H1 (cell line): ENCODE data around the gene ZBTB42. TPM values are rescaled to one million over a fixed set of nuclear protein-coding genes. Genes with fewer than 3 reads are reported as not detected.

Experiments
- CTCF ChIA-PET: fragments of 300-600 bp; sonication (Branson Sonifier 250); formaldehyde crosslinking; loops from one replicate; lab custom pipeline; 2021; ENCODE audit not compliant: partially characterized antibody; lab: Charles Lee
- POLR2A ChIA-PET: fragments of 300-600 bp; sonication (Branson Sonifier 250); formaldehyde crosslinking; loops from one replicate; lab custom pipeline; 2021; ENCODE audit warnings: inconsistent platforms; ENCODE audit not compliant: partially characterized antibody; lab: Charles Lee
- DNase-seq, 2 experiments: peaks; one replicate each; pipeline versions ENCODE4 v3.0.0 to v3.0.0-alpha.2; 2010 to 2022; ENCODE audit warnings: low spot score in 2 of 2, low read depth in 1 of 2, mixed read lengths in 1 of 2
- FAIRE-seq: peaks from 2 replicates; lab custom pipeline; 2011; peaks lifted over from hg19 to GRCh38; lab: Jason Lieb, UNC
- H2AFZ ChIP-seq: 2 replicates; pipeline ENCODE4 v1.8.1; 2012; ENCODE audit warnings: low read length, inconsistent platforms
- H2AK5ac ChIP-seq: 2 replicates; pipeline ENCODE4 v1.6.1; 2013; ENCODE audit warnings: low read depth, low read length
- H2BK120ac ChIP-seq: replicated peaks from 2 replicates; pipeline ENCODE3; 2013; ENCODE audit warnings: low read depth, low read length, inconsistent platforms
- H2BK12ac ChIP-seq: 2 replicates; pipeline ENCODE4 v1.6.1; 2013; ENCODE audit warnings: low read depth, low read length
- H2BK15ac ChIP-seq: 2 replicates; pipeline ENCODE4 v1.6.1; 2013; ENCODE audit warnings: low read length
- H2BK20ac ChIP-seq: 2 replicates; pipeline ENCODE4 v1.6.1; 2013; ENCODE audit warnings: low read length
- H2BK5ac ChIP-seq: 2 replicates; pipeline ENCODE4 v1.6.1; 2013; ENCODE audit warnings: low read depth, low read length
- H3K14ac ChIP-seq: 2 replicates; pipeline ENCODE4 v1.6.1; 2013; ENCODE audit warnings: inconsistent platforms; ENCODE audit not compliant: insufficient read length
- H3K18ac ChIP-seq: 2 replicates; pipeline ENCODE4 v1.6.1; 2013; ENCODE audit warnings: low read length; ENCODE audit errors: extremely low read depth
- H3K23ac ChIP-seq: 2 replicates; pipeline ENCODE4 v1.6.1; 2013; ENCODE audit warnings: inconsistent platforms; ENCODE audit not compliant: insufficient read length
- H3K23me2 ChIP-seq: 2 replicates; pipeline ENCODE4 v1.6.1; 2013; ENCODE audit warnings: low read depth, low read length
- H3K27ac ChIP-seq: 2 replicates; pipeline ENCODE4 v1.6.1; 2011; ENCODE audit warnings: low read depth, low read length, inconsistent platforms
- H3K27me3 ChIP-seq, 4 experiments: replicated peaks in 1 of 4; 1 replicate in 1 of 4; 2 replicates in 3 of 4; pipeline versions ENCODE4 v1.6.1 to v1.8.1; 2011 to 2013; ENCODE audit warnings: low read length in 3 of 4, mild to moderate bottlenecking in 3 of 4, inconsistent platforms in 2 of 4, mixed read lengths in 2 of 4, moderate library complexity in 1 of 4; ENCODE audit not compliant: control insufficient read depth in 3 of 4, insufficient read depth in 3 of 4; ENCODE audit errors: extremely low read depth in 1 of 4
- H3K36me3 ChIP-seq, 4 experiments: 2 replicates each; pipeline versions ENCODE4 v1.6.1 to v1.8.1; 2011 to 2013; ENCODE audit warnings: mild to moderate bottlenecking in 4 of 4, low read length in 3 of 4, moderate library complexity in 2 of 4, control low read depth in 1 of 4, inconsistent platforms in 1 of 4; ENCODE audit not compliant: insufficient read depth in 4 of 4, control insufficient read depth in 2 of 4
- H3K4ac ChIP-seq: replicated peaks from 2 replicates; pipeline ENCODE3; 2013; ENCODE audit warnings: low read length, low read depth, mixed read lengths, inconsistent platforms; ENCODE audit not compliant: insufficient read length
- H3K4me1 ChIP-seq, 4 experiments: replicated peaks in 1 of 4; 1 replicate in 1 of 4; 2 replicates in 3 of 4; pipeline versions ENCODE4 v1.6.1 to v1.8.1; 2011 to 2013; ENCODE audit warnings: low read length in 3 of 4, inconsistent platforms in 2 of 4, mixed read lengths in 1 of 4; ENCODE audit not compliant: insufficient read depth in 4 of 4, control insufficient read depth in 3 of 4
- H3K4me2 ChIP-seq, 2 experiments: 2 replicates each; pipeline versions ENCODE4 v1.6.1 to v1.8.1; 2011 to 2013; ENCODE audit warnings: low read depth in 2 of 2, low read length in 2 of 2, control low read depth in 1 of 2, inconsistent platforms in 1 of 2, mild to moderate bottlenecking in 1 of 2; ENCODE audit not compliant: insufficient read depth in 1 of 2
- H3K4me3 ChIP-seq, 4 experiments: fragments of 200-600, 300-600 bp in 1 of 4; sonication (generic), shearing (Covaris generic), sonication (Bioruptor Twin) in 1 of 4; 2 replicates each; pipeline versions ENCODE4 v1.5.1 to v1.8.1; 2011 to 2016; ENCODE audit warnings: low read length in 4 of 4, low read depth in 3 of 4, control low read depth in 2 of 4, inconsistent platforms in 2 of 4, mild to moderate bottlenecking in 2 of 4, mixed read lengths in 1 of 4, moderate library complexity in 1 of 4; ENCODE audit not compliant: insufficient read depth in 2 of 4; ENCODE audit errors: extremely low read depth in 1 of 4
- H3K56ac ChIP-seq: replicated peaks from 2 replicates; pipeline ENCODE3; 2013; ENCODE audit warnings: low read depth, mild to moderate bottlenecking, mixed read lengths, low read length, inconsistent platforms; ENCODE audit not compliant: insufficient read length
- H3K79me1 ChIP-seq: 2 replicates; pipeline ENCODE4 v1.6.1; 2013; ENCODE audit warnings: low read depth, low read length, control low read depth
- H3K79me2 ChIP-seq, 2 experiments: 2 replicates each; pipeline versions ENCODE4 v1.6.1 to v1.8.1; 2012 to 2013; ENCODE audit warnings: low read length in 2 of 2, mild to moderate bottlenecking in 2 of 2, inconsistent platforms in 1 of 2; ENCODE audit not compliant: insufficient read depth in 2 of 2, control insufficient read depth in 1 of 2
- H3K9ac ChIP-seq, 4 experiments: replicated peaks in 1 of 4; 1 replicate in 1 of 4; 2 replicates in 3 of 4; pipeline versions ENCODE4 v1.6.1 to v1.8.1; 2011 to 2013; ENCODE audit warnings: low read depth in 3 of 4, low read length in 3 of 4, control low read depth in 2 of 4, mild to moderate bottlenecking in 2 of 4, moderate library complexity in 2 of 4, inconsistent platforms in 1 of 4; ENCODE audit errors: extremely low read depth in 1 of 4
- H3K9me3 ChIP-seq, 2 experiments: 2 replicates each; pipeline versions ENCODE4 v1.6.1 to v1.8.1; 2012 to 2013; ENCODE audit warnings: mild to moderate bottlenecking in 2 of 2, moderate library complexity in 2 of 2, control low read depth in 1 of 2, inconsistent platforms in 1 of 2, low read depth in 1 of 2, low read length in 1 of 2, mixed read lengths in 1 of 2; ENCODE audit not compliant: insufficient read depth in 2 of 2
- H4K20me1 ChIP-seq, 2 experiments: replicated peaks in 1 of 2; 2 replicates each; pipeline versions ENCODE3 to v1.8.1; 2011 to 2013; ENCODE audit warnings: inconsistent platforms in 2 of 2, low read length in 2 of 2, mild to moderate bottlenecking in 1 of 2; ENCODE audit not compliant: insufficient read depth in 2 of 2, control insufficient read depth in 1 of 2
- H4K5ac ChIP-seq: 2 replicates; pipeline ENCODE4 v1.6.1; 2013; ENCODE audit warnings: low read length, low read depth, mixed read lengths, inconsistent platforms; ENCODE audit not compliant: insufficient read length
- H4K8ac ChIP-seq: 2 replicates; pipeline ENCODE4 v1.8.0; 2013; ENCODE audit warnings: mild to moderate bottlenecking, moderate library complexity, low read length, inconsistent platforms; ENCODE audit not compliant: insufficient read depth; ENCODE audit errors: extremely low read depth
- H4K91ac ChIP-seq: replicated peaks from 2 replicates; pipeline ENCODE3; 2013; ENCODE audit warnings: low read length, mixed read lengths, inconsistent platforms; ENCODE audit not compliant: insufficient read length
- CHD1 ChIP-seq: IDR thresholded peaks from 2 replicates; pipeline ENCODE4 v1.6.1; 2012; ENCODE audit warnings: low read depth, low read length, improper control_type of control experiment
- EP300 ChIP-seq, 2 experiments: IDR thresholded peaks; 1 replicate in 1 of 2; 2 replicates in 1 of 2; pipeline ENCODE4 v1.6.1; 2011 to 2012; ENCODE audit warnings: low read depth in 2 of 2, low read length in 2 of 2, mild to moderate bottlenecking in 2 of 2, borderline replicate concordance in 1 of 2, inconsistent platforms in 1 of 2, moderate library complexity in 1 of 2
- KDM4A ChIP-seq: IDR thresholded peaks from one replicate; pipeline ENCODE4 v1.7.1; 2012; ENCODE audit warnings: low read depth, mild to moderate bottlenecking, moderate library complexity, low read length, inconsistent platforms; ENCODE audit not compliant: severe bottlenecking
- WGBS, 2 experiments: shearing (Covaris generic) in 1 of 2; methylation state at CpG; one replicate each; pipeline versions ENCODE4 v1.1.6 to v1.1.7; 2013 to 2015; ENCODE audit warnings: low lambda C conversion rate in 2 of 2, mixed read lengths in 2 of 2, inconsistent platforms in 1 of 2, low coverage in 1 of 2, missing lambda C conversion rate in 1 of 2; ENCODE audit not compliant: insufficient replicate concordance in 2 of 2, insufficient coverage in 1 of 2, insufficient read length in 1 of 2; ENCODE audit errors: extremely low coverage in 1 of 2, missing lambda C conversion rate in 1 of 2; 5-methylcytosine and 5-hydroxymethylcytosine counted together
- polyA plus RNA-seq, 7 experiments: library from polyadenylated mRNA; depleted of rRNA in 3 of 7; stranded (reverse) in 5 of 7; unstranded in 2 of 7; fragments of >200 nt in 5 of 7; fragments of 200-250 nt in 2 of 7; gene quantifications; 1 replicate in 5 of 7; 2 replicates in 1 of 7; 4 replicates in 1 of 7; pipeline versions ENCODE4 v1.2.1 to v1.2.3, GENCODE V29; 2011 to 2013; ENCODE audit warnings: missing spikeins in 2 of 7, mixed read lengths in 2 of 7
- total RNA-seq: library from RNA; stranded (reverse); fragmentation: NEBNext Ultra II Directional; extraction: Animal tissue kit (Norgen Biotek cat#: 25700); gene quantifications from 2 replicates; pipeline ENCODE4 v1.2.1, GENCODE V29; 2021

Gene ZBTB42
- total and polyA plus RNA-seq, 2 of the 8 experiments (the other 6 are each of a cell fraction or from before 2014, with no cell fraction given) = 2.8 to 3.1 TPM

DNA sequence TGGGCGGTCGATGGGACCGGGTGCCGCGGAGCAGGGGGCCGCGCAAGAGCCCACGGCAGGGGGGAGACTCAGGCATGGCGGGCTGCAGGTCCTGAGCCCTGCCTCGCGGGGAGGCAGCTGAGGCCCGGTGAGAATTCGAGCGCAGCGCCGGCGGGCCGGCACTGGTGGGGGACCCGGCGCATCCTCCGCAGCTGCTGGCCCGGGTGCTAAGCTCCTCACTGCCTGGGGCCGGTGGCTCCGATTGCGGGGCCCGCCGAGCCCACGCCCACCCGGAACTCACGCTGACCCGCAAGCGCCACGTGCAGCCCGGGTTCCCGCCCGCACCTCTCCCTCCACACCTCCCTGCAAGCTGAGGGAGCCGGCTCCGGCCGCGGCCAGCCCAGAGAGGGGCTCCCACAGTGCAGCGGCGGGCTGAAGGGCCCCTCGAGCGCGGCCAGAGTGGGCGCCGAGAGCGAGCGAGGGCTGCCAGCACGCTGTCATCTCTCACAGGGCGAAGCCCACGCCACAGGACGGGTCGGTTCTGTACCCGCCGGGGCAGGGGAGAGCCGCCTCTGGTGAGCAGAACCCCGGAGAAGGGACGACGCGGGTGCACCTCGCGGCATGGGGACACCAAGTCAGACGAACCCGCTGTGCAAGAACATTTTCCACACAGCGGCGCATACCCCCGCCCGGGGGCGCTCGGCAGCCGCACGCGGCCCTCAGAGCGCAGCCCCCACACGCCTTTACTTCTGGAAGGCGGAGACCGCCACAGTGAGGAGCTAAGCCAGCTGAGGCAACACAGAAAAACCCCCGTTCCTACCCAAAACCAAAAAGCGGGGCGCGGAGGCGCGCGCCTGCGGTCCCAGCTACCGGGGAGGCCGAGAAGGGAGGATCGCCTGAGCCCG, 49.1 kb upstream of the ZBTB42 start:
- ChIA-PET POLR2A (interaction anchor here (0.8 to 2.9 kb wide), 16 partner anchors 10 to 112 kb away, joined by 3 to 21 read pairs (median 4); no protein-coding TSS in a partner anchor), CTCF (interaction anchor here (0.9 to 2.6 kb wide), 15 partner anchors 10 to 144 kb away, joined by 3 to 11 read pairs (median 4); partner anchors contain the start of genes ADSS1 and ZBTB42)
- Histone ChIP-seq H3K27ac (no peak overlapping the region), H3K18ac (peak overlapping the region; percentile 71; the same call in 1 of the 2 replicates), H3K23ac (no peak overlapping the region), H4K91ac (no peak overlapping the region), H2AK5ac (no peak overlapping the region), H4K20me1 (peaks cover 16 to 30% of the 10 kb centered on the region in 2 experiments), H2BK5ac (no peak overlapping the region), H2BK120ac (no peak overlapping the region), H3K9me3 (peaks cover 10 to 25% of the 10 kb centered on the region in 2 experiments), H3K4me2 (peak overlapping the region; percentile 57 to 68), H3K36me3 (peaks cover 8 to 23% (median 12%) of the 10 kb centered on the region in 4 experiments; a peak in 5 of 8 replicates), H2BK12ac (0 out of 2 replicates have a peak overlapping the region, but pooled peaks have one; percentile 75), H3K4me1 (peaks cover 0 to 13% (median 5%) of the 10 kb centered on the region in 4 experiments; a peak in 6 of 7 replicates), H2BK20ac (no peak overlapping the region), H3K9ac (peak overlapping the region in 2 of 4 experiments; percentile 25 to 53; a peak in 1 of 7 replicates), H4K8ac (peak overlapping the region; percentile 41), H3K23me2 (peaks cover 5% of the 10 kb centered on the region; the same call in 1 of the 2 replicates), H3K27me3 (no peaks in the 10 kb centered on the region; a peak in 1 of 7 replicates), H4K5ac (no peak overlapping the region), H2BK15ac (peak overlapping the region; percentile 61; the same call in 1 of the 2 replicates), H2AFZ (peak overlapping the region; percentile 89; the same call in 1 of the 2 replicates), H3K79me1 (peaks cover 24% of the 10 kb centered on the region), H3K4me3 (peak overlapping the region; percentile 40 to 97 (median 66))
- FAIRE-seq = no peak
- no peak for DNase-seq
- TF ChIP-seq CHD1 (no peak), EP300 (IDR thresholded peaks at IDR 0.05; ENCODE audit: borderline replicate concordance in 1 of 2, low read depth in 2 of 2, low read length in 2 of 2) (no peak), KDM4A (no peak)
- TF ChIP-seq, all 59 proteins: peak for 0
- WGBS, 2 experiments = 86% methylated on average over 46 of the region's 90 CpGs; no CpG with 5 or more reads in 1 of the 2 experiments
- Histone ChIP-seq H3K79me2 (peaks cover 10 to 35% of the 10 kb centered on the region in 2 experiments; a peak in 3 of 4 replicates), H3K56ac (no peak overlapping the region), H3K14ac (no peak overlapping the region), H3K4ac (peak overlapping the region; percentile 55)
